T-helper 1 cell treated with Interleukin-12 subunit alpha and Interleukin-12 subunit beta and Interleukin-4 antibody, amounts not matched to agents 30 μg/mL and 1 μg/mL, for 36 hours (primary cell): ENCODE results near the gene ETV6.

Source experiments
- H3K27ac Mint-ChIP-seq: one replicate; pipeline ENCODE4 v1.8.0; 2021; ENCODE audit warnings: mild to moderate bottlenecking, mixed read lengths
- H3K27me3 Mint-ChIP-seq: one replicate; pipeline ENCODE4 v1.8.0; 2021; ENCODE audit warnings: low read depth, mixed read lengths
- H3K36me3 Mint-ChIP-seq: one replicate; pipeline ENCODE4 v1.8.0; 2021; ENCODE audit warnings: low read depth, mixed read lengths
- H3K4me1 Mint-ChIP-seq: one replicate; pipeline ENCODE4 v1.8.0; 2021; ENCODE audit warnings: low read depth, mixed read lengths
- H3K4me3 Mint-ChIP-seq: one replicate; pipeline ENCODE4 v1.8.0; 2021; ENCODE audit warnings: mild to moderate bottlenecking, moderate library complexity, mixed read lengths
- H3K9me3 Mint-ChIP-seq: one replicate; pipeline ENCODE4 v1.8.0; 2021; ENCODE audit warnings: mixed read lengths

The ETV6 gene

DNA sequence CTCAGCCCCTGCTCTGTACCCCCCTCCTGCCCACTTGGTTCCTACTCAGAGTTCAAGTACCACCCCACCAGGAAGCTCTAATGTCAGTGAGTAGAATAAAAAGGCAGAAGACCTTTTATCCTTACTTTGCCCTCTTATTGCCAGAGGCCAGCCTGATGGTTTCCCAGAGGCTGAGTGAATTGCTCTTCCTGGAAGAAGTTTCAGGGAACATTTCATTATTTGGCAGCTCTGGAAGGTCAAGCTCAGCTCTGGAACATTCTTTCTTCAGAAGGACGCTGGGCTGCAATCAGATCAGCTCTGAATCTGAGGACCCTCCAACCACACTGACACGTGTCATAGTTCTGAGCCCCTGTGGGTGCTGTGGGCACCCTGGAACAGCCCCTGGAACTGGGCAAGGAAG is 188.9 kb downstream of the ETV6 start:
- no peak overlapping the region for H3K27ac Mint-ChIP-seq
- no peaks in the 10 kb centered on the region for H3K27me3 Mint-ChIP-seq
- H3K4me1 Mint-ChIP-seq = peaks cover 61% of the 10 kb centered on the region
- peaks cover 72% of the 10 kb centered on the region for H3K36me3 Mint-ChIP-seq
- H3K9me3 Mint-ChIP-seq = no peaks in the 10 kb centered on the region
- no peak overlapping the region for H3K4me3 Mint-ChIP-seq

DNA sequence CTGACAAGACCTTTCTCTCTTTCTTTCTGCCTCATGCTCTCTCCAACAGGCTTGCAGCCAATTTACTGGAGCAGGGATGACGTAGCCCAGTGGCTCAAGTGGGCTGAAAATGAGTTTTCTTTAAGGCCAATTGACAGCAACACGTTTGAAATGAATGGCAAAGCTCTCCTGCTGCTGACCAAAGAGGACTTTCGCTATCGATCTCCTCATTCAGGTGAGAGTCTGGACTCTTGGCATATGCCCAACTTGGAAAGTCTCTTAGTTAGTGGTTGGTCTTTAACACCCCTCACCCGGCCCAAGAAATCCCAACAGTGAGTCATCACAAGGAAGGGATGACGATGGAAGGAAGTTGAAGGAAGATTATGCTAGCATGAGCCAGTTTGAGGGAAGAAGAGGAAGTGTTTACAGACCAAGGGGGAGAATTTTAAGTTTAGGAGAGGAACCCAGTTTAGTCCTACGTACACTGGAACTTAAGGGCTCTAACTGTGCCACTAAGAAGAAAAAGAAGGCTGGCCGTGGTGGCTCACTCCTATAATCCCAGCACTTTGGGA is 189.7 kb downstream of the ETV6 start:
- Mint-ChIP-seq H3K4me3 (no peak overlapping the region), H3K36me3 (peaks cover 73% of the 10 kb centered on the region), H3K9me3 (no peaks in the 10 kb centered on the region), H3K4me1 (peaks cover 56% of the 10 kb centered on the region), H3K27me3 (no peaks in the 10 kb centered on the region), H3K27ac (peak overlapping the region; percentile 44)

GRCh38 chr12:11840366-11840765 is 190.9 kb downstream of the ETV6 start:
- H3K4me1 Mint-ChIP-seq = peaks cover 44% of the 10 kb centered on the region
- H3K4me3 Mint-ChIP-seq = no peak overlapping the region
- peaks cover 76% of the 10 kb centered on the region for H3K36me3 Mint-ChIP-seq
- H3K9me3 Mint-ChIP-seq = no peaks in the 10 kb centered on the region
- H3K27ac Mint-ChIP-seq = no peak overlapping the region
- H3K27me3 Mint-ChIP-seq = no peaks in the 10 kb centered on the region

- H3K4me1 Mint-ChIP-seq = peaks cover 21% of the 10 kb centered on the region
- peaks cover 55% of the 10 kb centered on the region for H3K36me3 Mint-ChIP-seq
- no peaks in the 10 kb centered on the region for H3K9me3 Mint-ChIP-seq
- no peak overlapping the region for H3K27ac Mint-ChIP-seq
- no peak overlapping the region for H3K4me3 Mint-ChIP-seq
- H3K27me3 Mint-ChIP-seq = no peaks in the 10 kb centered on the region
Measured at GRCh38 chr12:11846488-11846887, 197.0 kb downstream of the ETV6 start.

DNA sequence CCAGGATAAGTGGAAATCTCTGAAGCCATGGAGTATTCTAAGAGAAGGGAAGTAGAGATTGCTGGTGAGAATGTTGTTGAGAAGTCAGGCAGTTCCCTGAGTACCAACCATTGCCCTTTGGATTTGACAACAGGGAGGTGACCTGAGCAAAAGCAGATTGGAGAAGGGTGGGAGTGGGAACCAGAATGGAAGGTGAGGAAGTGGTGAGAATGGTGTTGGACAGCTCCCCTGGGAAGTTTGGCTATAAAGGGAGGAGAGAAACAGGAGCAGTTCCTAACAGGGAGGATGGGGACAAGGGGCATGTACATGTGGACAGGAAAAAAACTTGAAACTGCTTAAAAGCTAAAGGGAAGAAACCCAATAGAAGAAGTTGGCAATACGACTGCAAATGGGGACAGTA is 198.1 kb downstream of the ETV6 start:
- no peak overlapping the region for H3K4me3 Mint-ChIP-seq
- H3K9me3 Mint-ChIP-seq = no peaks in the 10 kb centered on the region
- peak overlapping the region; percentile 43 for H3K27ac Mint-ChIP-seq
- no peaks in the 10 kb centered on the region for H3K27me3 Mint-ChIP-seq
- peaks cover 53% of the 10 kb centered on the region for H3K36me3 Mint-ChIP-seq
- peaks cover 24% of the 10 kb centered on the region for H3K4me1 Mint-ChIP-seq

DNA sequence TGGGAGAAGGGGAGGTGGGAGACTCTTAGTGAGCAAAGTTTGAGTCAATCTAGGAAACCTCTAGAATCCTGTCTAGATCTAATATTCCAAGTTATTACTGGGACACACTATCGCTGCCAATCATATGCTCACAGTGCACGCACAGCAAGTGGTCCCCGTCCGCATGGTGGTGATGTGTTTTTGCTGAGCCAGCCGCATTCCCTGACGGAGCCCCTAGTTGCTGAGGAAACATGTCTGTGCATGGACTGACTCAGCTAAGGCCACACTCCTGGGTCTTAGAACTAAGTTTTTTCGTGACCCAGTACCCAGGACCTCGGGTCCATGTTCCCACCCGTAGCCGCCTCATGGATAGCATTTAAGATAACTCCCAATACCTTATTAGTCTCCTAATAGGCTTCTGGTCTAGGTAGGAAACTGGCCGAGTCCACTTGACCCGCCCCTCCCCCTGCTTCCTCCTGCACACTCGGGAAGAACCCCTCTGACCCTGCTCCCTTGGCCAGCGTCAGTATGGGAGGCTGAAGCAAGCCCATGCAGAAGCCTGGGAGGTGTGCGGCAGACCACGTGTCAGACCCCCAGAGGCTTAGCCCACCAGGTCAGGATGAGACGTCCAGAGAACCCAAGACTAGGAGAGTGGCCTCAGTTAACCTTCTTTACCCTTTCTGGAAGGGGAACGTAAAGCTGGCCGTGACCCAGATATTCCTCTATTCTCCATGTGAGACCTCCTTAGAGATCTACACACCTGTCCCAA is 200.5 kb downstream of the ETV6 start:
- Mint-ChIP-seq H3K36me3 (peaks cover 54% of the 10 kb centered on the region), H3K4me1 (peaks cover 34% of the 10 kb centered on the region), H3K4me3 (no peak overlapping the region), H3K27me3 (no peaks in the 10 kb centered on the region), H3K27ac (no peak overlapping the region), H3K9me3 (no peaks in the 10 kb centered on the region)

DNA sequence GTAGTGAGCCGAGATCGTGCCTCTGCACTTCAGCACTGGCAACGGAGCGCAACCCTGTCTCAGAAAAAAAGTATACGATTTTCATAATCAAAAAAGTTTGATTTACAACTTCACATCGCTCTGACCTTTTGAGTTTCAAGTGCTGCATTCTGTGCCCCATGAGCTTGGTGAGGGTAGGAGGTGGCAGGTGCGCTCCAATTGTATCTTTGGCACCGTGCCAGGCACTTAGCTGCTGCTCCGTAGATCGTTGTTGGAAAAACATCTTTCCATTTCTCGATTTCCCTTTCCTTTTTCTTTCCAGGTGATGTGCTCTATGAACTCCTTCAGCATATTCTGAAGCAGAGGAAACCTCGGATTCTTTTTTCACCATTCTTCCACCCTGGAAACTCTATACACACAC is 203.7 kb downstream of the ETV6 start:
- no peaks in the 10 kb centered on the region for H3K27me3 Mint-ChIP-seq
- H3K27ac Mint-ChIP-seq = peak overlapping the region; percentile 18
- peaks cover 50% of the 10 kb centered on the region for H3K36me3 Mint-ChIP-seq
- no peak overlapping the region for H3K4me3 Mint-ChIP-seq
- no peaks in the 10 kb centered on the region for H3K9me3 Mint-ChIP-seq
- H3K4me1 Mint-ChIP-seq = peaks cover 45% of the 10 kb centered on the region

DNA sequence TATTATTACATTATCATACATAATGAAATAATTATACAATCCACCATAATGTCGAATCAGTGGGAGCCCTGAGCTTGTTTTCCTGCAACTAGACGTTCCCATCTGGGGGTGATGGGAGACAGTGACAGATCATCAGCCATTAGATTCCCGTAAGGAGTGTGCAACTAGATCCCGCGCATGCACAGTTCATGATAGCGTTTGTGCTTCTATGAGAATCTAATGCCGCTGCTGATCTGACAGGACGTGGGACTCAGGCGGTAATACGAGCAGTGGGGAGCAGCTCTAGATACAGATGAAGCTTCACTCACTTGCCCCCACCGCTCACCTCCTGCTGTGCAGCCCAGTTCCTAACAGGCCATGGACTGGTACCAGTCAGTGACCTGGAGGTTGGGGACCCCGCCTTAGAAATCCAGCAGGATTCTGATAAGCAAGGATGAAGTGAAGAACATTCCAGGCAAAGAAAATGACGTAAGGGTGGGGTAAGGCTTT is 204.6 kb downstream of the ETV6 start:
- no peaks in the 10 kb centered on the region for H3K9me3 Mint-ChIP-seq
- H3K4me3 Mint-ChIP-seq = no peak overlapping the region
- no peak overlapping the region for H3K27ac Mint-ChIP-seq
- no peaks in the 10 kb centered on the region for H3K27me3 Mint-ChIP-seq
- peaks cover 52% of the 10 kb centered on the region for H3K36me3 Mint-ChIP-seq
- peaks cover 42% of the 10 kb centered on the region for H3K4me1 Mint-ChIP-seq

- Mint-ChIP-seq H3K36me3 (peaks cover 58% of the 10 kb centered on the region), H3K4me1 (peaks cover 47% of the 10 kb centered on the region), H3K27ac (peak overlapping the region; percentile 82), H3K27me3 (no peaks in the 10 kb centered on the region), H3K4me3 (no peak overlapping the region), H3K9me3 (no peaks in the 10 kb centered on the region)
Measured at GRCh38 chr12:11855983-11856374, 206.5 kb downstream of the ETV6 start.

DNA sequence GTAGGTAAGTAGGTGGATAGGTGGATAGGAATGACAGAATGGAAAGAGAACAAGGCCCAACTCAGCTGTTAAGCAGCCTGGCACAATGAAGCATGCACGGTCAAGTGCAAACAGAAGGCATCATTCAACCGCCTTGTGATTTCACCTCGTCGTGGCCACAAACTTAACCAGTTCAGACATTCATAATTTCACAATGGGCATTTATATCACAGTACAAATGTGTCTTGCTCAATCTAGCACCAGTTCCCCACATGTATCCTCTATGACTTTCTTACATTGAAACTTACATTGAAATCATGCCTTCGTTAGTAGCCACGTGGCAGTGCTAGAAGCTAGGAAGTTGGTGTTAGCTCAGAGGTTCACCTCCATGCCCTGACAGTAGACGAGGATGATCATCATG is 207.5 kb downstream of the ETV6 start:
- H3K9me3 Mint-ChIP-seq = no peaks in the 10 kb centered on the region
- peaks cover 61% of the 10 kb centered on the region for H3K36me3 Mint-ChIP-seq
- no peak overlapping the region for H3K4me3 Mint-ChIP-seq
- no peaks in the 10 kb centered on the region for H3K27me3 Mint-ChIP-seq
- no peak overlapping the region for H3K27ac Mint-ChIP-seq
- H3K4me1 Mint-ChIP-seq = peaks cover 53% of the 10 kb centered on the region

DNA sequence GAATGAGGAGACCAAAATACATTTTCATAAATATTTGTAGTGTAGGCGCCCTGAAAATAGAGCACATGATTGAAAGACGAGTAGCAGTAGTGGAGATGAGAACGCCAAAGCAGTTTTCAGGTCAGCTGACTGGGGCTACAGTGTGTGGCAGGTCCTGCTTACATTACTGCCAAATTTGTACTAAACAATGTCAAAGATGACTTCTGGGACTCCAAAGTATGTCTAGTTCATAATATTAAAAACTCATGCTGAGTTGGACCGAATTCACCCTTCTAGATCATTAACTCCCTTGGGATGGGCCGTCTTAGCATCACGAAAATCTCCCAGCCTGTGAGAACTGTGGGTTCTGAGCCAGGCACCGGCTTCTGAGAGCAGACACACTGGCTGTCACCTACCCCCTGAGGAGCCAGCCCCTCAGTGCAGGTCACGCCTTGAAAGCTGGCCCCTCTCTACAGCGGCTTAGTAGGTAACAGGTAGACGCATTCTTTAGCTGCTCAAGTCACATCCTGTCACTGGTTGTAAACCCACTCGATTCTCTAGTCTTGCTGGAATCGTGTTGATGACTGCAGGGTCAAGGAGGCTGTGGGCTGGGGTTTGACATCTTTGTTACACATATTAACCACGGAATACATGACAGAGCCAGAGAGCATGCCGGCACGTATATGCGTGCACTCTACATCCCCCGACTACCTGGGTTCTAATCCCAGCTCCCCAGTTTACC is 210.4 kb downstream of the ETV6 start:
- no peak overlapping the region for H3K4me3 Mint-ChIP-seq
- no peaks in the 10 kb centered on the region for H3K9me3 Mint-ChIP-seq
- no peaks in the 10 kb centered on the region for H3K27me3 Mint-ChIP-seq
- peaks cover 39% of the 10 kb centered on the region for H3K4me1 Mint-ChIP-seq
- H3K36me3 Mint-ChIP-seq = peaks cover 67% of the 10 kb centered on the region
- peak overlapping the region; percentile 14 for H3K27ac Mint-ChIP-seq

- peaks cover 28% of the 10 kb centered on the region for H3K4me1 Mint-ChIP-seq
- H3K27ac Mint-ChIP-seq = peak overlapping the region; percentile 42
- H3K27me3 Mint-ChIP-seq = no peaks in the 10 kb centered on the region
- H3K36me3 Mint-ChIP-seq = peaks cover 68% of the 10 kb centered on the region
- H3K9me3 Mint-ChIP-seq = peaks cover 8% of the 10 kb centered on the region
- no peak overlapping the region for H3K4me3 Mint-ChIP-seq
Measured at GRCh38 chr12:11861155-11861863, 211.8 kb downstream of the ETV6 start.

GRCh38 chr12:11861864-11862600 is 212.6 kb downstream of the ETV6 start:
- H3K4me1 Mint-ChIP-seq = peaks cover 29% of the 10 kb centered on the region
- no peak overlapping the region for H3K4me3 Mint-ChIP-seq
- H3K27ac Mint-ChIP-seq = peak overlapping the region; percentile 27
- peaks cover 14% of the 10 kb centered on the region for H3K9me3 Mint-ChIP-seq
- H3K27me3 Mint-ChIP-seq = no peaks in the 10 kb centered on the region
- peaks cover 71% of the 10 kb centered on the region for H3K36me3 Mint-ChIP-seq

DNA sequence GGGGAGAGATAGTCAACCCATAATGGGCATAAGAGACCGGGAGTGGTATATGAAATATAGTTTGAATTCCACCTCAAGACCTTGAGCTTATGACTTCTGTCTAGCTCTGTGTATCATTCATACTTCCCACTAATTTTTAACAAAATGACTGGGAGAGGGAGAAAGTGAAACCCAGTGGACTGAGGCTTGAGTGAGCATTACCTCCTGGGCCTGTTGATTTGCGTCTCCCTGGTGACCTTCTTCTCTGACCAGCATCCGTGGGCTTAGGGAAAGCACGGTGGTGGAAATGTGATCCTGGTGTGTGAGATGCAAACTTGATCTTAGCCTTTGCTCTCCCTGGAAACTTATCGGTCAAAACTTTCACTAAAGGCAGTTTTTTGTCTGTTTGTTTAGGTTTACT is 213.3 kb downstream of the ETV6 start:
- Mint-ChIP-seq H3K9me3 (peaks cover 15% of the 10 kb centered on the region), H3K27ac (no peak overlapping the region), H3K27me3 (no peaks in the 10 kb centered on the region), H3K4me1 (peaks cover 29% of the 10 kb centered on the region), H3K4me3 (no peak overlapping the region), H3K36me3 (peaks cover 74% of the 10 kb centered on the region)
